H1 (cell line): Measurements from ENCODE around the gene HERC5. TPM values are rescaled to one million over a fixed set of nuclear protein-coding genes. Genes with fewer than 3 reads are reported as not detected.

ENCODE experiments used
- BCL11A ChIP-seq, 2 experiments: IDR thresholded peaks; one replicate each; pipeline ENCODE4 v1.6.1; 2011; ENCODE audit warnings: low read depth in 2 of 2, low read length in 2 of 2, mild to moderate bottlenecking in 2 of 2
- CBX8 ChIP-seq: fragments of 300-800, 300-1000 bp; sonication (generic); IDR thresholded peaks from 2 replicates; pipeline ENCODE4 v1.7.1; 2016; ENCODE audit warnings: low read depth, low read length, borderline replicate concordance
- CTBP2 ChIP-seq: IDR thresholded peaks from 2 replicates; pipeline ENCODE4 v1.7.0; 2011; ENCODE audit warnings: borderline replicate concordance, mild to moderate bottlenecking, moderate library complexity, mixed read lengths, low read length; ENCODE audit not compliant: insufficient read depth, insufficient read length
- CTCF ChIP-seq, 3 experiments: IDR thresholded peaks; 1 replicate in 2 of 3; 2 replicates in 1 of 3; pipeline versions ENCODE4 v1.5.1 to v1.6.1; 2011; ENCODE audit warnings: low read length in 3 of 3, mild to moderate bottlenecking in 3 of 3, inconsistent platforms in 2 of 3, low read depth in 1 of 3, moderate library complexity in 1 of 3; ENCODE audit not compliant: insufficient read depth in 1 of 3; ENCODE audit errors: control extremely low read depth in 1 of 3
- E2F6 ChIP-seq: IDR thresholded peaks from 2 replicates; pipeline ENCODE4 v1.6.1; 2012; ENCODE audit warnings: inconsistent platforms
- EP300 ChIP-seq, 2 experiments: IDR thresholded peaks; 1 replicate in 1 of 2; 2 replicates in 1 of 2; pipeline ENCODE4 v1.6.1; 2011 to 2012; ENCODE audit warnings: low read depth in 2 of 2, low read length in 2 of 2, mild to moderate bottlenecking in 2 of 2, borderline replicate concordance in 1 of 2, inconsistent platforms in 1 of 2, moderate library complexity in 1 of 2
- GTF2F1 ChIP-seq: IDR thresholded peaks from 2 replicates; pipeline ENCODE4 v1.6.1; 2012; ENCODE audit warnings: low read depth, low read length, improper control_type of control experiment, borderline replicate concordance
- JUN ChIP-seq: IDR thresholded peaks from 2 replicates; pipeline ENCODE4 v1.6.1; 2011; ENCODE audit warnings: low read depth, mild to moderate bottlenecking, improper control_type of control experiment, low read length
- RAD21 ChIP-seq, 2 experiments: IDR thresholded peaks in 1 of 2; conservative IDR thresholded peaks in 1 of 2; 2 replicates each; pipeline ENCODE4 v1.6.1; 2011; ENCODE audit warnings: low read depth in 2 of 2, low read length in 2 of 2, improper control_type of control experiment in 1 of 2, inconsistent platforms in 1 of 2, mild to moderate bottlenecking in 1 of 2, moderate library complexity in 1 of 2
- RBBP5 ChIP-seq: IDR thresholded peaks from 2 replicates; pipeline ENCODE4 v1.7.1; 2012; ENCODE audit warnings: low read depth, mild to moderate bottlenecking, inconsistent platforms, low read length, moderate library complexity, borderline replicate concordance
- SAP30 ChIP-seq: fragments of 300-600 bp; sonication (generic); IDR thresholded peaks from 2 replicates; pipeline ENCODE4 v1.7.1; 2012; ENCODE audit warnings: low read length, moderate library complexity, mild to moderate bottlenecking, inconsistent platforms; ENCODE audit not compliant: insufficient read depth, insufficient replicate concordance
- SIN3A ChIP-seq, 2 experiments: IDR thresholded peaks in 1 of 2; conservative IDR thresholded peaks in 1 of 2; 2 replicates each; pipeline ENCODE4 v1.6.1; 2011 to 2012; ENCODE audit warnings: low read length in 2 of 2, improper control_type of control experiment in 1 of 2, low read depth in 1 of 2, mild to moderate bottlenecking in 1 of 2
- TAF7 ChIP-seq: optimal IDR thresholded peaks from 2 replicates; pipeline ENCODE3; 2011; ENCODE audit warnings: low read depth, mild to moderate bottlenecking, inconsistent platforms, low read length, moderate library complexity, borderline replicate concordance
- TCF12 ChIP-seq: IDR thresholded peaks from 2 replicates; pipeline ENCODE4 v1.6.1; 2011; ENCODE audit warnings: low read depth, mild to moderate bottlenecking, low read length
- USF2 ChIP-seq: IDR thresholded peaks from 2 replicates; pipeline ENCODE4 v1.6.1; 2011; ENCODE audit warnings: low read length, improper control_type of control experiment
- YY1 ChIP-seq: IDR thresholded peaks from 2 replicates; pipeline ENCODE4 v1.6.1; 2011; ENCODE audit warnings: low read depth, mild to moderate bottlenecking, low read length
- polyA plus RNA-seq, 7 experiments: library from polyadenylated mRNA; depleted of rRNA in 3 of 7; stranded (reverse) in 5 of 7; unstranded in 2 of 7; fragments of >200 nt in 5 of 7; fragments of 200-250 nt in 2 of 7; gene quantifications; 1 replicate in 5 of 7; 2 replicates in 1 of 7; 4 replicates in 1 of 7; pipeline versions ENCODE4 v1.2.1 to v1.2.3, GENCODE V29; 2011 to 2013; ENCODE audit warnings: missing spikeins in 2 of 7, mixed read lengths in 2 of 7
- total RNA-seq: library from RNA; stranded (reverse); fragmentation: NEBNext Ultra II Directional; extraction: Animal tissue kit (Norgen Biotek cat#: 25700); gene quantifications from 2 replicates; pipeline ENCODE4 v1.2.1, GENCODE V29; 2021
- TF ChIP-seq, protein P1 (sequence below): IDR thresholded peaks from 2 replicates; pipeline ENCODE4 v1.6.1; 2011; ENCODE audit warnings: low read depth, mild to moderate bottlenecking, low read length; ENCODE audit not compliant: insufficient read depth

Gene HERC5
- total and polyA plus RNA-seq, 2 of the 8 experiments (the other 6 are each of a cell fraction or from before 2014, with no cell fraction given), result 6.6 to 20.7 TPM

- TF ChIP-seq EP300 (IDR thresholded peaks at IDR 0.05; ENCODE audit: borderline replicate concordance in 1 of 2, low read depth in 2 of 2, low read length in 2 of 2) (no peak), RAD21 (IDR thresholded peaks at IDR 0.05 in 1 of 2, conservative IDR thresholded peaks at IDR 0.05 in 1 of 2; ENCODE audit: low read depth in 2 of 2, low read length in 2 of 2) (peak; percentile 75 to 78), E2F6 (peak; percentile 93), GTF2F1 (no peak), SIN3A (conservative IDR thresholded peaks at IDR 0.05 in 1 of 2, IDR thresholded peaks at IDR 0.05 in 1 of 2; ENCODE audit: low read depth in 1 of 2, low read length in 2 of 2) (peak in 1 of 2 experiments; percentile 34; a peak in 1 of 4 replicates), CTBP2 (no peak), TAF7 (peak; percentile 26), CBX8 (no peak), BCL11A (IDR thresholded peaks at IDR 0.05; ENCODE audit: low read depth in 2 of 2, low read length in 2 of 2) (no peak), YY1 (peak; percentile 64), CTCF (IDR thresholded peaks at IDR 0.05; ENCODE audit: control extremely low read depth in 1 of 3, insufficient read depth in 1 of 3, low read depth in 1 of 3, low read length in 3 of 3) (peak; percentile 67 to 81 (median 78)), RBBP5 (no peak; the same call in 1 of the 2 replicates), JUN (no peak), USF2 (peak; percentile 76), SAP30 (peak; percentile 31), TCF12 (no peak)
- TF ChIP-seq, protein P1, sequence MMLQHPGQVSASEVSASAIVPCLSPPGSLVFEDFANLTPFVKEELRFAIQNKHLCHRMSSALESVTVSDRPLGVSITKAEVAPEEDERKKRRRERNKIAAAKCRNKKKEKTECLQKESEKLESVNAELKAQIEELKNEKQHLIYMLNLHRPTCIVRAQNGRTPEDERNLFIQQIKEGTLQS, result no peak
Measured at GRCh38 chr4:88456670-88457306, at the start of gene HERC5 (continued).
